DOHH2 (cell line): ENCODE results near the gene STX8.
"Not testable (repeated sequence)": the region's sequence is repeated elsewhere in the genome, so short reads cannot be mapped to it uniquely, and the experiment has no call there.

Experiments
- H3F3A ChIP-seq: fragments of 200-600 bp; sonication (generic), shearing (Covaris generic); 2 replicates; pipeline ENCODE4 v1.6.0; 2016; ENCODE audit warnings: antibody characterized with exemption, mild to moderate bottlenecking; ENCODE audit not compliant: control insufficient read depth, insufficient read depth
- H3K27ac ChIP-seq: fragments of 200-600 bp; sonication (generic); 2 replicates; pipeline ENCODE4 v1.5.1; 2014; ENCODE audit warnings: low read depth, mild to moderate bottlenecking, low read length, moderate library complexity
- H3K27me3 ChIP-seq: fragments of 200-600 bp; sonication (generic); 2 replicates; pipeline ENCODE4 v1.6.1; 2014; ENCODE audit warnings: mild to moderate bottlenecking, low read length, mixed read lengths; ENCODE audit not compliant: control insufficient read depth
- H3K36me3 ChIP-seq: fragments of 200-600 bp; sonication (generic); 2 replicates; pipeline ENCODE4 v1.6.1; 2014; ENCODE audit warnings: mild to moderate bottlenecking, low read length, moderate library complexity, mixed read lengths; ENCODE audit not compliant: control insufficient read depth
- H3K4me1 ChIP-seq: fragments of 200-600 bp; sonication (generic); 2 replicates; pipeline ENCODE4 v1.6.1; 2014; ENCODE audit warnings: mild to moderate bottlenecking, low read length, mixed read lengths; ENCODE audit not compliant: control insufficient read depth
- H3K4me2 ChIP-seq: fragments of 200-600 bp; sonication (generic); 2 replicates; pipeline ENCODE4 v1.6.0; 2014; ENCODE audit warnings: mild to moderate bottlenecking, low read length, moderate library complexity
- H3K4me3 ChIP-seq: fragments of 200-600 bp; sonication (generic); 2 replicates; pipeline ENCODE4 v1.5.1; 2014; ENCODE audit warnings: mild to moderate bottlenecking, low read length, mixed read lengths
- H3K79me2 ChIP-seq: fragments of 200-600 bp; sonication (generic); 2 replicates; pipeline ENCODE4 v1.6.1; 2014; ENCODE audit warnings: mild to moderate bottlenecking, low read length, mixed read lengths; ENCODE audit not compliant: control insufficient read depth
- H3K9me2 ChIP-seq: fragments of 200-600 bp; sonication (generic); replicated peaks from 2 replicates; pipeline ENCODE4 v1.6.1; 2014; ENCODE audit warnings: mild to moderate bottlenecking, low read length, mixed read lengths; ENCODE audit not compliant: control insufficient read depth
- H3K9me3 ChIP-seq: fragments of 200-600 bp; sonication (generic); 2 replicates; pipeline ENCODE4 v1.6.1; 2014; ENCODE audit warnings: antibody characterized with exemption, low read length, mixed read lengths; ENCODE audit not compliant: control insufficient read depth, insufficient read depth
- H4K20me1 ChIP-seq: fragments of 200-600 bp; sonication (generic); 2 replicates; pipeline ENCODE4 v1.6.0; 2014; ENCODE audit warnings: low read depth, mild to moderate bottlenecking, antibody characterized with exemption, low read length, moderate library complexity; ENCODE audit not compliant: control insufficient read depth, insufficient read depth
- EZH2phosphoT487 ChIP-seq: fragments of 200-600 bp; sonication (generic); IDR thresholded peaks from 2 replicates; pipeline ENCODE4 v1.6.1; 2017; ENCODE audit warnings: borderline replicate concordance, mild to moderate bottlenecking, antibody characterized with exemption, low read length, moderate library complexity, mixed read lengths
- TF ChIP-seq, protein P1 (sequence below): fragments of 200-600 bp; sonication (generic); IDR thresholded peaks from one replicate; pipeline ENCODE4 v1.5.1; 2014; ENCODE audit warnings: antibody characterized with exemption, mild to moderate bottlenecking, low read depth, low read length; ENCODE audit not compliant: poor library complexity, severe bottlenecking

The STX8 gene

DNA sequence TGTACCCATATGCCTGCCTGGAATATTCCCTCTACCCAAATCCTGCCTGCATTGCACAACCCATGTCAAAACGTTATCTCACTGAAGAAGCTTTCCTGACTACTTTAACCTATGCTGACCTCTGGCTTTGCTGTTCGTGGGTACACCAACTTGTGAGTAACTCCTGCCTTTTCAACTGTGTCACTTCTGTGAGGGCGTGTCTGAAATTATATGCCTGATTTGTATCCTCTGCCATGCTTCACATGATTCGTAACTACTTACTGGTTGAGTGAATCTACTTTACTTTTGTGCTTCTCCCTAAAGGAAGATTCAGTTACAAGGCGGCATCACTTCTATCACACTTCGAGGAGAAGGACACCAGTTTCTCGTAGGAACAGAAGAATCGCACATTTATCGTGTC is 36.4 kb upstream of the STX8 start:
- H3F3A ChIP-seq = no peaks in the 10 kb centered on the region
- no peaks in the 10 kb centered on the region for H3K36me3 ChIP-seq
- H3K9me3 ChIP-seq = no peaks in the 10 kb centered on the region
- no peaks in the 10 kb centered on the region for H3K79me2 ChIP-seq
- H3K27ac ChIP-seq = no peak overlapping the region
- no peaks in the 10 kb centered on the region for H3K27me3 ChIP-seq
- no peaks in the 10 kb centered on the region for H4K20me1 ChIP-seq
- no peaks in the 10 kb centered on the region for H3K4me1 ChIP-seq
- no peak for TF ChIP-seq EZH2phosphoT487
- TF ChIP-seq, protein P1, sequence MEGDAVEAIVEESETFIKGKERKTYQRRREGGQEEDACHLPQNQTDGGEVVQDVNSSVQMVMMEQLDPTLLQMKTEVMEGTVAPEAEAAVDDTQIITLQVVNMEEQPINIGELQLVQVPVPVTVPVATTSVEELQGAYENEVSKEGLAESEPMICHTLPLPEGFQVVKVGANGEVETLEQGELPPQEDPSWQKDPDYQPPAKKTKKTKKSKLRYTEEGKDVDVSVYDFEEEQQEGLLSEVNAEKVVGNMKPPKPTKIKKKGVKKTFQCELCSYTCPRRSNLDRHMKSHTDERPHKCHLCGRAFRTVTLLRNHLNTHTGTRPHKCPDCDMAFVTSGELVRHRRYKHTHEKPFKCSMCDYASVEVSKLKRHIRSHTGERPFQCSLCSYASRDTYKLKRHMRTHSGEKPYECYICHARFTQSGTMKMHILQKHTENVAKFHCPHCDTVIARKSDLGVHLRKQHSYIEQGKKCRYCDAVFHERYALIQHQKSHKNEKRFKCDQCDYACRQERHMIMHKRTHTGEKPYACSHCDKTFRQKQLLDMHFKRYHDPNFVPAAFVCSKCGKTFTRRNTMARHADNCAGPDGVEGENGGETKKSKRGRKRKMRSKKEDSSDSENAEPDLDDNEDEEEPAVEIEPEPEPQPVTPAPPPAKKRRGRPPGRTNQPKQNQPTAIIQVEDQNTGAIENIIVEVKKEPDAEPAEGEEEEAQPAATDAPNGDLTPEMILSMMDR = no peak
- no peak overlapping the region for H3K4me3 ChIP-seq
- H3K4me2 ChIP-seq = no peak overlapping the region
- no peaks in the 10 kb centered on the region for H3K9me2 ChIP-seq

DNA sequence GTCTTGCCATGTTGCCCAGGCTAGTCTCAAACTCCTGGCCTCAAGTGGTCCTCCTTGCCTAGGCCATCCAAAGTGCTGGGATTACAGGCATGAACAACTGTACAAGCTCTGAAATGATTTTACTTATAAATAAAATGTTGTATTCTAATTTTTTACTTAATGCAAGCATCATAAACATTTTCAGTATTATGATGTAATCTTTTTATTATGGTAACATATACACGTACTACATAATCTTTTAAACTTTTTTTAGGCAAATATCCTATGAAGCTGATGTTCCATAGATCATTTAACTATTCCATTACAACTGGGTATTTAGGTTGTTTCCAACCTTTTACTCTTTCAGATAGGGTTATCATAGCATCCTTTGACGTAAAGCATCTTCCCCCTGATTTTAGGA is 35.9 kb upstream of the STX8 start:
- H3F3A ChIP-seq = no peaks in the 10 kb centered on the region
- no peak overlapping the region for H3K4me3 ChIP-seq
- TF ChIP-seq EZH2phosphoT487 = no peak
- TF ChIP-seq, protein P1 = no peak
- H3K9me2 ChIP-seq = no peaks in the 10 kb centered on the region
- H3K27ac ChIP-seq = no peak overlapping the region
- H3K36me3 ChIP-seq = no peaks in the 10 kb centered on the region
- no peaks in the 10 kb centered on the region for H3K9me3 ChIP-seq
- H3K79me2 ChIP-seq = no peaks in the 10 kb centered on the region
- no peaks in the 10 kb centered on the region for H3K27me3 ChIP-seq
- no peaks in the 10 kb centered on the region for H4K20me1 ChIP-seq
- H3K4me2 ChIP-seq = no peak overlapping the region
- no peaks in the 10 kb centered on the region for H3K4me1 ChIP-seq

DNA sequence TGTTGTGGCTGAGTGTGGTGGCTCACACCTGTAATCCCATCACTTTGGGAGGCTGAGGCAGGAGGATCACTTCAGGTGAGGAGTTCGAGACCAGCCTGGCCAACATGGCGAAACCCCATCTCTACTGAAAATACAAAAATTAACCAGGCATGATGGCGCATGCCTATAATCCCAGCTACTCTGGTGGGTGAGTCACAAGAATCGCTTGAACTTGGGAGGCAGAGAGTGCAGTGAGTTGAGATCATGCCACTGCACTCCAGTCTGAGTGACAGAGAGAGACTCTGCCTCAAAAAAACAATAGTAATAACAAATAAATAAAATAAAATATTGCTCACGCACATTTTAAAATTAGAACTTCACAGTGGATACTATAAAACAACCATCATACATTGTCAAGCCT is 31.4 kb upstream of the STX8 start:
- not testable (repeated sequence) for H3K27me3 ChIP-seq, H3K27ac ChIP-seq, H4K20me1 ChIP-seq, H3K9me3 ChIP-seq, H3K9me2 ChIP-seq, H3K4me3 ChIP-seq, H3F3A ChIP-seq, H3K4me2 ChIP-seq, H3K4me1 ChIP-seq, H3K79me2 ChIP-seq, H3K36me3 ChIP-seq

DNA sequence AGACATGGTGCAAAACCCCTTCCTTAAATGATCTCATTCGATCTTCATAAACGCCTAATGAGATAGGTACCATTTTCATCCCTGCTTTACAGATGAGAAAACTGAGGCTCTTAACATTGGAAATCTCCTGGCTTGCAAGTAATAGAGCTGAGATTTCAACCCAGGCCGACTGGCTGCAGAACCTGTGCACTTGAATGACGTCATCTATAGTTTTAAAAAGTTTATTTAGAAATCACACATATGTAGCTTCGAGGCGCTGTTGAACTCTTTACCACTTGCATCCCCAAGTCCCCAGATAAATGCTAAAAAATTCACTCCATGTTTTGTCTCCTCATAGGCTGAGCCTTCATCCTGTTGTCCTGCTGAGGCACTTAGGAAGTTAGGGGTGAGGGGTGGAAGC is 30.8 kb upstream of the STX8 start:
- no peak for TF ChIP-seq EZH2phosphoT487
- TF ChIP-seq, protein P1 = no peak
- no peaks in the 10 kb centered on the region for H3K4me1 ChIP-seq
- no peaks in the 10 kb centered on the region for H3K79me2 ChIP-seq

DNA sequence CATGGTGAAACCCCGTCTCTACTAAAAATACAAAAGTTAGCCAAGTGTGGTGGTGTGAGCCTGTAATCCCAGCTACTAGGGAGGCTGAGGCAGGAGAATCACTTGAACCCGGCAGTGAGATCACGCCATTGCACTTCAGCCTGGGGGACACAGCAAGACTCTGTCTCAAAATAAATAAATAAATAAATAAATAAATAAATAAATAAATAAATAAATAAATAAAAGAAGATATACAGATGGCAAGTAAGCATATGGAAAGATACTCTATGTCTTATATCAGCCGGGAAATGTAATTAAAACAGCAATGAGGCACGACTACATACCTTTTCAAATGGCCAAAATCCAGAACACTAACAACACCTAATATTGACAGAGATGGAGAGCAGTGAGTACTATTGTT is 29.0 kb upstream of the STX8 start:
- not testable (repeated sequence) for H3K9me3 ChIP-seq, H3K36me3 ChIP-seq, H3K9me2 ChIP-seq, H3K27ac ChIP-seq, H4K20me1 ChIP-seq, H3F3A ChIP-seq, H3K4me3 ChIP-seq, H3K79me2 ChIP-seq, H3K4me2 ChIP-seq, H3K27me3 ChIP-seq, H3K4me1 ChIP-seq

More for the DNA sequence above, 30.8 kb upstream of the STX8 start:
- H3K9me3 ChIP-seq = no peaks in the 10 kb centered on the region
- no peaks in the 10 kb centered on the region for H4K20me1 ChIP-seq
- no peaks in the 10 kb centered on the region for H3K9me2 ChIP-seq
- H3K27ac ChIP-seq = no peak overlapping the region
- no peak overlapping the region for H3K4me3 ChIP-seq
- no peak overlapping the region for H3K4me2 ChIP-seq
- H3K36me3 ChIP-seq = no peaks in the 10 kb centered on the region
- no peaks in the 10 kb centered on the region for H3K27me3 ChIP-seq
- H3F3A ChIP-seq = no peaks in the 10 kb centered on the region
